Stimulated activated CD4-positive, alpha-beta T cell treated with anti-CD3 and anti-CD28 coated beads, Interleukin-2, amount 100 ng/mL, for 24 hours (primary cell): ENCODE data around the gene RPTOR.
A peak's percentile ranks its signal among the peaks of the same experiment; 100 is the strongest.

Source experiments
- DNase-seq, 2 donors: peaks; one replicate each; pipeline ENCODE4 v3.0.0-alpha.2; 2020

RPTOR gene

GRCh38 chr17:80977172-80977571 is 432.5 kb downstream of the RPTOR start:
- DNase-seq = no peak

GRCh38 chr17:80978499-80979497 is 434.2 kb downstream of the RPTOR start:
- DNase-seq = no peak

GRCh38 chr17:80979547-80980378 is 435.1 kb downstream of the RPTOR start:
- DNase-seq = no peak

- DNase-seq = no peak
Observed at GRCh38 chr17:80980397-80981061, 435.9 kb downstream of the RPTOR start.

- DNase-seq = peak; percentile 50 to 56
Observed at GRCh38 chr17:80981062-80981902, 436.6 kb downstream of the RPTOR start.

- DNase-seq = no peak
Observed at GRCh38 chr17:80981929-80982425, 437.3 kb downstream of the RPTOR start.

GRCh38 chr17:80982426-80982974 is 437.9 kb downstream of the RPTOR start:
- no peak for DNase-seq

GRCh38 chr17:80983545-80983944 is 438.9 kb downstream of the RPTOR start:
- DNase-seq = no peak

GRCh38 chr17:80984749-80985148 is 440.1 kb downstream of the RPTOR start:
- DNase-seq = no peak

GRCh38 chr17:80986046-80986445 is 441.4 kb downstream of the RPTOR start:
- DNase-seq = no peak

- no peak for DNase-seq
Observed at GRCh38 chr17:80986816-80987475, 442.3 kb downstream of the RPTOR start.

GRCh38 chr17:80987941-80988461 is 443.4 kb downstream of the RPTOR start:
- DNase-seq = no peak

- DNase-seq = no peak
Observed at GRCh38 chr17:80989586-80989913, 444.9 kb downstream of the RPTOR start.

- no peak for DNase-seq
Observed at GRCh38 chr17:80990921-80991644, 446.4 kb downstream of the RPTOR start.

- peak; percentile 75 to 80 for DNase-seq
Observed at GRCh38 chr17:80991645-80992076, 447.0 kb downstream of the RPTOR start, which contains the start of gene CHMP6. TSS of gene CHMP6 (plus strand) at chr17:80991841. CDS start at chr17:80991919, 78 bp downstream.

GRCh38 chr17:80992077-80992947 is 447.7 kb downstream of the RPTOR start:
- no peak for DNase-seq

- DNase-seq = no peak
Observed at GRCh38 chr17:80992948-80993624, 448.4 kb downstream of the RPTOR start.

- DNase-seq = no peak
Observed at GRCh38 chr17:80995131-80995530, 450.5 kb downstream of the RPTOR start.
